Neutrophil (primary cell): Measurements from ENCODE around the gene ARID5A.

ENCODE experiments used
- H3K27ac ChIP-seq: fragments of 200-600 bp; sonication (generic); 2 replicates; pipeline ENCODE4 v1.5.1; 2016; ENCODE audit warnings: mild to moderate bottlenecking, moderate library complexity
- H3K27me3 ChIP-seq: fragments of 200-600 bp; sonication (generic); 2 replicates; pipeline ENCODE4 v1.6.0; 2016; ENCODE audit warnings: mild to moderate bottlenecking
- H3K36me3 ChIP-seq: fragments of 200-600 bp; sonication (generic); 2 replicates; pipeline ENCODE4 v1.5.1; 2017
- H3K4me1 ChIP-seq, 2 experiments: fragments of 200-600 bp in 1 of 2; sonication (generic) in 1 of 2; 1 replicate in 1 of 2; 2 replicates in 1 of 2; pipeline versions ENCODE4 v1.5.1 to v1.6.1; 2013 to 2016; ENCODE audit warnings: low read depth in 1 of 2, low read length in 1 of 2, mild to moderate bottlenecking in 1 of 2, moderate library complexity in 1 of 2; ENCODE audit not compliant: control insufficient read depth in 1 of 2, insufficient read depth in 1 of 2
- H3K4me3 ChIP-seq, 2 experiments: fragments of 200-600 bp in 1 of 2; sonication (generic) in 1 of 2; 1 replicate in 1 of 2; 2 replicates in 1 of 2; pipeline ENCODE4 v1.5.1; 2013 to 2016; ENCODE audit warnings: low read depth in 1 of 2, low read length in 1 of 2, mild to moderate bottlenecking in 1 of 2, moderate library complexity in 1 of 2
- H3K9me3 ChIP-seq: fragments of 200-600 bp; sonication (generic); 2 replicates; pipeline ENCODE4 v1.5.1; 2016
- CTCF ChIP-seq: fragments of 200-600 bp; sonication (generic); IDR thresholded peaks from 2 replicates; pipeline ENCODE4 v1.5.1; 2016; ENCODE audit warnings: antibody characterized with exemption

Gene ARID5A

DNA sequence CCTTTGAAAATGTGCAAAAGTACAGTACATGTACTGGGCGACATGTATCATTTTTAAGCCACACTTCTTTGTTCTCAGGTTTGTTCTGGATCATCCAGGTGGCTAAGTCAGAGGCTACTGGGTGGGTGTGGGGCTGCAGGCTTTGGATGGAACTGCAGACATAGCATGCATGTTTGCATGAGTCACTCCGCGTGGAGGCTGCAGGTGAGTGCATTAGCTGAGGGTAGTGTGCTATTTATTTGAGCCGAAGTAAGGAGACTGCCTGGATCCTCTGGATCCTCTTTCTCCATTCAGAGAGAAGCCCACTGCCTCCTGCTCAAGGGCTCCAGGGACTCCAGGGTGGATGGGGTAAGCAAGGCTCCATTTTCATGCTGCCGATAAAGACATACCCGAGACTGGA is 22.0 kb upstream of the ARID5A start:
- no peaks in the 10 kb centered on the region for H3K36me3 ChIP-seq
- no peaks in the 10 kb centered on the region for H3K9me3 ChIP-seq
- no peak for TF ChIP-seq CTCF
- H3K4me3 ChIP-seq = no peak overlapping the region
- H3K27ac ChIP-seq = no peak overlapping the region
- peaks cover 0 to 2% of the 10 kb centered on the region in 2 experiments for H3K4me1 ChIP-seq
- H3K27me3 ChIP-seq = peaks cover 10% of the 10 kb centered on the region

DNA sequence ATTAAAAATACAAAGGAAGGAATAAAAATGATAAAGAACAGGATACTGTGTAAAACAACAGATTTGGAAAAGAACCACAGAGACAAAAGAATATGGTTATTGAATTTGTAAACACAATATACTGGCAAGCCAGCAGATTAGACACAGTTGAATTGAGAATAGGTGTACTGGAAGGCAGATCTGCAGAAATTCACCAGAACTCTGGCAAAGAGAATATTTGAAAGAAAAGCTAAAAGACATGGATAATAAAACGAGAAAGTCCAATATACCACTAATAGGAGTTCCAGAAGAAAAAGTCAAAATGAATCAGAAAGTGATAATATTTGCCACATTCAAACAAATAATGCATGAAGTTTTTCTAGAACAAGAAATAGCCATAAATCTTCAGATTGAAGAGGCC is 19.5 kb upstream of the ARID5A start:
- Histone ChIP-seq H3K27ac (no peak overlapping the region), H3K4me3 (no peak overlapping the region), H3K27me3 (no peaks in the 10 kb centered on the region), H3K36me3 (no peaks in the 10 kb centered on the region), H3K9me3 (no peaks in the 10 kb centered on the region), H3K4me1 (no peaks in the 10 kb centered on the region)
- no peak for TF ChIP-seq CTCF

GRCh38 chr2:96520231-96520630 is 16.3 kb upstream of the ARID5A start:
- Histone ChIP-seq H3K27ac (no peak overlapping the region), H3K9me3 (no peaks in the 10 kb centered on the region), H3K36me3 (no peaks in the 10 kb centered on the region), H3K4me1 (no peaks in the 10 kb centered on the region), H3K4me3 (no peak overlapping the region), H3K27me3 (peaks cover under 1% of the 10 kb centered on the region)
- TF ChIP-seq CTCF = no peak

GRCh38 chr2:96520697-96521096 is 15.9 kb upstream of the ARID5A start:
- H3K27me3 ChIP-seq = peaks cover 4% of the 10 kb centered on the region

DNA sequence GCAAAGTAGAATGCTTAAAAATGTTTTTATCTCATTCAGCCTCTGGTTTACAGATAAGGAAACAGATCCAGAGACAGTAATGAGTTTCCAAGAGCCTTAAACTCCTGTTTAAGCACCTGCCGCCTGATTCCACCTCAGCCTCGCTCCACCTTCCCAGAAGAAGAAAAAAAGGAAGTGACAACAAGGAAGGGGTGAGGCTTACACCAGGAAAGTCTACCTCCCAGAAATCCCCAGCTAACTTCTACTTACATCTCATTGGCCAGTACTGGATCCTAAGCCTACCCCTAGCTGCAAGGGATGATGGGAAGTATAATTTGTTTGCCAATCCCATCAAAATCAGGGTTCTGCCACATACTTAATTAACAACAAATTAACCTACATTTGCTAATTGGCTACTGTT is 15.3 kb upstream of the ARID5A start:
- peaks cover 8% of the 10 kb centered on the region for H3K27me3 ChIP-seq
- no peak for TF ChIP-seq CTCF

More at GRCh38 chr2:96520697-96521096, 15.9 kb upstream of the ARID5A start:
- no peak overlapping the region for H3K27ac ChIP-seq
- no peaks in the 10 kb centered on the region for H3K4me1 ChIP-seq
- H3K4me3 ChIP-seq = no peak overlapping the region
- TF ChIP-seq CTCF = no peak
- no peaks in the 10 kb centered on the region for H3K36me3 ChIP-seq
- no peaks in the 10 kb centered on the region for H3K9me3 ChIP-seq

More for the DNA sequence above, 15.3 kb upstream of the ARID5A start:
- no peaks in the 10 kb centered on the region for H3K4me1 ChIP-seq
- no peak overlapping the region for H3K4me3 ChIP-seq
- no peaks in the 10 kb centered on the region for H3K9me3 ChIP-seq
- no peak overlapping the region for H3K27ac ChIP-seq
- H3K36me3 ChIP-seq = no peaks in the 10 kb centered on the region
